GM12878 (cell line): ENCODE data around the gene CSN1S1. TPM values are rescaled to one million over a fixed set of nuclear protein-coding genes. Genes with fewer than 3 reads are reported as not detected.

ENCODE experiments used
- ATAC-seq: fragments of 200-7000 bp; cut with Tn5 transposase; 3 replicates; pipeline ENCODE4 v1.9.1; 2020; ENCODE audit warnings: mild to moderate bottlenecking, moderate library complexity
- BruUV-seq: library from RNA; stranded (reverse); fragments of 400-500 nt; replicated peaks from 2 replicates; lab custom pipeline; 2021; lab: Mats Ljungman, UMichigan
- CTCF ChIA-PET: fragments of 300-600 bp; sonication (Branson Sonifier 250); formaldehyde crosslinking; extraction: SDS; loops from one replicate; lab custom pipeline; 2021; ENCODE audit warnings: inconsistent platforms; lab: Yijun Ruan, JAX
- POLR2A ChIA-PET: fragments of 350-600 bp; formaldehyde crosslinking; extraction: SDS; loops from one replicate; lab custom pipeline; 2021; ENCODE audit warnings: inconsistent platforms; lab: Charles Lee
- RAD21 ChIA-PET: fragments of 300-600 bp; sonication (Branson Sonifier 250); formaldehyde crosslinking; loops from one replicate; lab custom pipeline; 2023; ENCODE audit warnings: antibody characterized with exemption; ENCODE audit not compliant: unreplicated experiment; lab: Charles Lee
- SMC1A ChIA-PET: fragments of 300-600 bp; sonication (Branson Sonifier 250); formaldehyde crosslinking; loops from one replicate; lab custom pipeline; 2023; ENCODE audit not compliant: unreplicated experiment, uncharacterized antibody; lab: Charles Lee
- DNase-seq: peaks from one replicate; pipeline ENCODE4 v3.0.0-alpha.2; 2011; ENCODE audit warnings: low read depth, low spot score
- FAIRE-seq: peaks from 3 replicates; lab custom pipeline; 2011; peaks lifted over from hg19 to GRCh38; lab: Jason Lieb, UNC
- H2AFZ ChIP-seq: 2 replicates; pipeline ENCODE4 v1.6.0; 2011; ENCODE audit warnings: low read depth, low read length, control low read depth; ENCODE audit not compliant: control insufficient read depth
- H3K27ac ChIP-seq: 2 replicates; pipeline ENCODE4 v1.5.1; 2011; ENCODE audit warnings: control low read depth; ENCODE audit not compliant: control insufficient read depth, insufficient read depth
- H3K27me3 ChIP-seq, 2 experiments: replicated peaks in 1 of 2; 2 replicates each; pipeline versions ENCODE4 v1.6.0 to v1.6.1; 2011; ENCODE audit warnings: low read length in 1 of 2; ENCODE audit not compliant: control insufficient read depth in 2 of 2, insufficient read depth in 2 of 2
- H3K36me3 ChIP-seq, 2 experiments: 2 replicates each; pipeline ENCODE4 v1.5.1; 2011; ENCODE audit warnings: low read length in 1 of 2; ENCODE audit not compliant: control insufficient read depth in 2 of 2, insufficient read depth in 2 of 2
- H3K4me1 ChIP-seq: 2 replicates; pipeline ENCODE4 v1.6.1; 2011; ENCODE audit warnings: mild to moderate bottlenecking, low read length, moderate library complexity, mixed read lengths; ENCODE audit not compliant: control insufficient read depth, insufficient read depth
- H3K4me2 ChIP-seq: 2 replicates; pipeline ENCODE4 v1.6.0; 2011; ENCODE audit warnings: control low read depth; ENCODE audit not compliant: control insufficient read depth, insufficient read depth
- H3K4me3 ChIP-seq: fragments of 200-600 bp; sonication (generic); 2 replicates; pipeline ENCODE4 v1.5.1; 2016
- H3K79me2 ChIP-seq: 2 replicates; pipeline ENCODE4 v1.6.0; 2011; ENCODE audit warnings: low read length; ENCODE audit not compliant: control insufficient read depth, insufficient read depth
- H3K9ac ChIP-seq: 2 replicates; pipeline ENCODE4 v1.8.0; 2011; ENCODE audit warnings: low read length, control low read depth, mixed read lengths; ENCODE audit not compliant: control insufficient read depth, insufficient read depth
- H3K9me3 ChIP-seq: replicated peaks from 3 replicates; pipeline ENCODE4 v1.5.1; 2011; ENCODE audit warnings: mild to moderate bottlenecking, low read length; ENCODE audit not compliant: control insufficient read depth, insufficient read depth
- H4K20me1 ChIP-seq: 2 replicates; pipeline ENCODE4 v1.6.0; 2011; ENCODE audit not compliant: control insufficient read depth, insufficient read depth
- ASH2L ChIP-seq: fragments of 300-600, 200-600 bp; sonication (generic); IDR thresholded peaks from 2 replicates; pipeline ENCODE4 v1.6.1; 2017; ENCODE audit warnings: low read depth, mild to moderate bottlenecking, borderline replicate concordance
- BRCA1 ChIP-seq: IDR thresholded peaks from 2 replicates; pipeline ENCODE4 v1.6.1; 2011; ENCODE audit warnings: low read depth, low read length, improper control_type of control experiment
- CEBPB ChIP-seq, 2 experiments: fragments of 150-350 bp in 1 of 2; IDR thresholded peaks; 2 replicates each; pipeline ENCODE4 v1.6.1; 2012 to 2014; ENCODE audit warnings: low read depth in 2 of 2, low read length in 2 of 2, borderline replicate concordance in 1 of 2, inconsistent platforms in 1 of 2
- CEBPZ ChIP-seq: fragments of 150-350 bp; IDR thresholded peaks from 2 replicates; pipeline ENCODE4 v1.6.1; 2016; ENCODE audit warnings: low read depth, low read length
- HCFC1 ChIP-seq: fragments of 150-350 bp; IDR thresholded peaks from 2 replicates; pipeline ENCODE4 v1.6.1; 2014; ENCODE audit warnings: low read length
- LARP7 ChIP-seq: fragments of 450-650 bp; IDR thresholded peaks from 2 replicates; pipeline ENCODE4 v1.6.1; 2017; ENCODE audit warnings: mild to moderate bottlenecking
- MLLT1 ChIP-seq: fragments of 450-650 bp; IDR thresholded peaks from 2 replicates; pipeline ENCODE4 v1.6.1; 2016; ENCODE audit warnings: mild to moderate bottlenecking
- MTA3 ChIP-seq: IDR thresholded peaks from 2 replicates; pipeline ENCODE4 v1.6.1; 2012; ENCODE audit warnings: low read length, inconsistent platforms, borderline replicate concordance
- NR2C1 ChIP-seq: fragments of 450-650 bp; IDR thresholded peaks from 2 replicates; pipeline ENCODE4 v1.6.1; 2017; ENCODE audit warnings: antibody characterized with exemption, mild to moderate bottlenecking, moderate library complexity
- RAD21 ChIP-seq: IDR thresholded peaks from 2 replicates; pipeline ENCODE4 v1.6.1; 2011; ENCODE audit warnings: mild to moderate bottlenecking, low read depth, low read length, moderate library complexity; ENCODE audit not compliant: insufficient read depth
- SUPT20H ChIP-seq: IDR thresholded peaks from 2 replicates; pipeline ENCODE4 v1.6.1; 2011; ENCODE audit warnings: low read depth, mild to moderate bottlenecking, low read length, moderate library complexity, borderline replicate concordance; ENCODE audit not compliant: control insufficient read depth
- TARDBP ChIP-seq: IDR thresholded peaks from 2 replicates; pipeline ENCODE4 v1.6.1; 2016; ENCODE audit warnings: borderline replicate concordance
- TCF7 ChIP-seq: IDR thresholded peaks from 2 replicates; pipeline ENCODE4 v1.6.1; 2014; ENCODE audit warnings: antibody characterized with exemption, borderline replicate concordance
- ZNF592 ChIP-seq: fragments of 450-650 bp; IDR thresholded peaks from 2 replicates; pipeline ENCODE4 v1.6.1; 2017; ENCODE audit warnings: mild to moderate bottlenecking, moderate library complexity
- WGBS: methylation state at CpG from one replicate; pipeline ENCODE4 v1.1.6; 2016; ENCODE audit warnings: low lambda C conversion rate; ENCODE audit not compliant: insufficient replicate concordance, insufficient coverage; ENCODE audit errors: missing lambda C conversion rate; 5-methylcytosine and 5-hydroxymethylcytosine counted together
- in situ Hi-C: fragments of 300-500 bp; cut with MboI; formaldehyde crosslinking; loops from 9 replicates; pipeline ENCODE4 v1.14.3; 2018; ENCODE audit warnings: mixed read lengths
- intact Hi-C: fragments of 100-400 bp; cut with micrococcal nuclease; formaldehyde crosslinking; loops from one replicate; pipeline ENCODE4 v1.14.2; 2022; ENCODE audit not compliant: unreplicated experiment
- polyA plus RNA-seq, 11 experiments: library from polyadenylated mRNA; depleted of rRNA in 4 of 11; unstranded in 6 of 11; stranded (reverse) in 5 of 11; fragments of >200 nt; fragmentation: Nextera tagmentation in 4 of 11; fragmentation: Illumina TruSeq in 1 of 11; extraction: Ambion mirVana in 4 of 11; extraction: Trizol in 1 of 11; gene quantifications; 1 replicate in 1 of 11; 2 replicates in 10 of 11; pipeline versions ENCODE4 v1.2.1 to v1.2.3, GENCODE V29; 2011 to 2016; ENCODE audit warnings: inconsistent platforms in 2 of 11, missing spikeins in 2 of 11, low read depth in 1 of 11
- total RNA-seq, 4 experiments: library from RNA; depleted of rRNA in 3 of 4; stranded (reverse); fragments of >200 nt in 3 of 4; fragmentation: Illumina TruSeq in 1 of 4; extraction: Trizol in 1 of 4; gene quantifications; 2 replicates each; pipeline versions ENCODE4 v1.2.1 to v1.2.3, GENCODE V29; 2013 to 2021

CSN1S1 gene
- total and polyA plus RNA-seq, 10 of the 15 experiments (the other 5 are each of a cell fraction or from before 2014, with no cell fraction given): not detected

GRCh38 chr4:69986663-69987062, 55.8 kb downstream of the CSN1S1 start:
- H3K4me2 ChIP-seq: no peak overlapping the region
- no TSS peak for BruUV-seq
- no peak overlapping the region for H3K9ac ChIP-seq
- ChIA-PET SMC1A (interaction anchor here (1.2 kb wide), 1 partner anchor 8 kb away, joined by 3 read pairs; no protein-coding TSS in a partner anchor), RAD21 (no interaction called here), POLR2A (no interaction called here), CTCF (no interaction called here)
- H3K79me2 ChIP-seq: no peaks in the 10 kb centered on the region
- no peak overlapping the region for H3K27ac ChIP-seq
- FAIRE-seq (no peak), DNase-seq (no peak), ATAC-seq (no peak)
- H3K36me3 ChIP-seq: no peaks in the 10 kb centered on the region
- H3K27me3 ChIP-seq: no peaks in the 10 kb centered on the region
- no peaks in the 10 kb centered on the region for H3K9me3 ChIP-seq
- no peaks in the 10 kb centered on the region for H4K20me1 ChIP-seq
- 0% methylated on average over 1 of the region's 1 CpG for WGBS
- intact Hi-C loops: no loop called here
- in situ Hi-C loops: no loop called here
- H2AFZ ChIP-seq: no peak overlapping the region
- H3K4me1 ChIP-seq: no peaks in the 10 kb centered on the region
- no peak overlapping the region for H3K4me3 ChIP-seq
- TF ChIP-seq RAD21: no peak
- TF ChIP-seq LARP7: no peak
- no peak for TF ChIP-seq CEBPZ
- no peak for TF ChIP-seq ASH2L
- no peak for TF ChIP-seq TARDBP
- no peak for TF ChIP-seq MLLT1
- TF ChIP-seq SUPT20H: no peak
- no peak for TF ChIP-seq HCFC1
- no peak for TF ChIP-seq ZNF592
- TF ChIP-seq NR2C1: no peak
- TF ChIP-seq TCF7: no peak
- TF ChIP-seq CEBPB (IDR thresholded peaks at IDR 0.05; ENCODE audit: borderline replicate concordance in 1 of 2, low read depth in 2 of 2, low read length in 2 of 2): no peak
- TF ChIP-seq MTA3: no peak
- no peak for TF ChIP-seq BRCA1
